H4 (cell line): ENCODE data around the gene PRAF2. TPM values are rescaled to one million over a fixed set of nuclear protein-coding genes. Genes with fewer than 3 reads are reported as not detected.

Source experiments
- DNase-seq: peaks from one replicate; pipeline ENCODE4 v3.0.0-alpha.2; 2015; ENCODE audit warnings: low spot score
- total RNA-seq: library from RNA; depleted of rRNA; stranded (reverse); fragments of >200 nt; shearing (Covaris generic); gene quantifications from 2 replicates; pipeline ENCODE4 v1.2.3, GENCODE V29; 2014; rRNA removed

PRAF2 gene
- total RNA-seq: 12.5 and 18.2 TPM in 2 replicates

- peak; percentile 92 for DNase-seq
These were observed at the start of gene PRAF2 for GRCh38 chrX:49073601-49074575. Gene PRAF2, minus strand, starts transcription at chrX:49074002. Its CDS starts 15 bp downstream, at chrX:49073987.

- DNase-seq: no peak
These were observed 48.7 kb upstream of the PRAF2 start for GRCh38 chrX:49122499-49122898.

GRCh38 chrX:49120091-49120490, 46.3 kb upstream of the PRAF2 start:
- DNase-seq: no peak

GRCh38 chrX:49117581-49117980, 43.8 kb upstream of the PRAF2 start:
- no peak for DNase-seq

GRCh38 chrX:49116716-49117115, 42.9 kb upstream of the PRAF2 start:
- no peak for DNase-seq

GRCh38 chrX:49116076-49116475, 42.3 kb upstream of the PRAF2 start:
- no peak for DNase-seq

- DNase-seq: no peak
These were observed 38.0 kb upstream of the PRAF2 start for GRCh38 chrX:49111791-49112190.

- DNase-seq: no peak
These were observed 36.6 kb upstream of the PRAF2 start for GRCh38 chrX:49110417-49110816.

GRCh38 chrX:49108641-49109040, 34.8 kb upstream of the PRAF2 start:
- no peak for DNase-seq

GRCh38 chrX:49106930-49107329, 33.1 kb upstream of the PRAF2 start:
- peak; percentile 40 for DNase-seq

- DNase-seq: no peak
These were observed 32.5 kb upstream of the PRAF2 start for GRCh38 chrX:49106296-49106695.

- peak; percentile 57 for DNase-seq
These were observed 29.8 kb upstream of the PRAF2 start for GRCh38 chrX:49103637-49104036.

GRCh38 chrX:49102190-49102589, 28.4 kb upstream of the PRAF2 start:
- no peak for DNase-seq

- DNase-seq: no peak
These were observed 27.8 kb upstream of the PRAF2 start for GRCh38 chrX:49101629-49101984.

GRCh38 chrX:49100704-49101628, 27.2 kb upstream of the PRAF2 start:
- peak; percentile 91 for DNase-seq

- no peak for DNase-seq
These were observed 22.6 kb upstream of the PRAF2 start for GRCh38 chrX:49096419-49096818.

- no peak for DNase-seq
These were observed 15.8 kb upstream of the PRAF2 start for GRCh38 chrX:49089553-49089952.

GRCh38 chrX:49082271-49082871, 8.6 kb upstream of the PRAF2 start:
- no peak for DNase-seq

- DNase-seq: peak; percentile 73
These were observed 6.0 kb upstream of the PRAF2 start, which contains the start of gene WDR45 for GRCh38 chrX:49079489-49080428. Gene WDR45, minus strand, starts transcription at chrX:49079887. Its CDS starts 1,792 bp downstream, at chrX:49078095.

GRCh38 chrX:49077941-49078340, 4.1 kb upstream of the PRAF2 start:
- no peak for DNase-seq

- DNase-seq: no peak
These were observed 1.5 kb upstream of the PRAF2 start for GRCh38 chrX:49075347-49075746.
